H1 (cell line): Measurements from ENCODE around the gene TMPRSS2. TPM values are rescaled to one million over a fixed set of nuclear protein-coding genes. Genes with fewer than 3 reads are reported as not detected.

Source experiments
- CBX5 ChIP-seq: fragments of 300-800, 300-1000 bp; sonication (generic); IDR thresholded peaks from 2 replicates; pipeline ENCODE4 v1.7.1; 2016; ENCODE audit warnings: antibody characterized with exemption, low read length, low read depth
- EP300 ChIP-seq, 2 experiments: IDR thresholded peaks; 1 replicate in 1 of 2; 2 replicates in 1 of 2; pipeline ENCODE4 v1.6.1; 2011 to 2012; ENCODE audit warnings: low read depth in 2 of 2, low read length in 2 of 2, mild to moderate bottlenecking in 2 of 2, borderline replicate concordance in 1 of 2, inconsistent platforms in 1 of 2, moderate library complexity in 1 of 2
- KDM4A ChIP-seq: IDR thresholded peaks from one replicate; pipeline ENCODE4 v1.7.1; 2012; ENCODE audit warnings: low read depth, mild to moderate bottlenecking, moderate library complexity, low read length, inconsistent platforms; ENCODE audit not compliant: severe bottlenecking
- POU5F1 ChIP-seq: IDR thresholded peaks from 2 replicates; pipeline ENCODE4 v1.6.1; 2011; ENCODE audit warnings: low read depth, mild to moderate bottlenecking, low read length, moderate library complexity
- SIN3A ChIP-seq, 2 experiments: IDR thresholded peaks in 1 of 2; conservative IDR thresholded peaks in 1 of 2; 2 replicates each; pipeline ENCODE4 v1.6.1; 2011 to 2012; ENCODE audit warnings: low read length in 2 of 2, improper control_type of control experiment in 1 of 2, low read depth in 1 of 2, mild to moderate bottlenecking in 1 of 2
- TAF1 ChIP-seq: IDR thresholded peaks from 2 replicates; pipeline ENCODE4 v1.6.1; 2011; ENCODE audit warnings: mild to moderate bottlenecking, low read depth, low read length
- polyA plus RNA-seq, 7 experiments: library from polyadenylated mRNA; depleted of rRNA in 3 of 7; stranded (reverse) in 5 of 7; unstranded in 2 of 7; fragments of >200 nt in 5 of 7; fragments of 200-250 nt in 2 of 7; gene quantifications; 1 replicate in 5 of 7; 2 replicates in 1 of 7; 4 replicates in 1 of 7; pipeline versions ENCODE4 v1.2.1 to v1.2.3, GENCODE V29; 2011 to 2013; ENCODE audit warnings: missing spikeins in 2 of 7, mixed read lengths in 2 of 7
- total RNA-seq: library from RNA; stranded (reverse); fragmentation: NEBNext Ultra II Directional; extraction: Animal tissue kit (Norgen Biotek cat#: 25700); gene quantifications from 2 replicates; pipeline ENCODE4 v1.2.1, GENCODE V29; 2021
- TF ChIP-seq, protein P1 (sequence below): IDR thresholded peaks from 2 replicates; pipeline ENCODE4 v1.6.1; 2011; ENCODE audit warnings: low read length, improper control_type of control experiment

TMPRSS2 gene
- total and polyA plus RNA-seq, 2 of the 8 experiments (the other 6 are each of a cell fraction or from before 2014, with no cell fraction given): 9.2 to 11.0 TPM

DNA sequence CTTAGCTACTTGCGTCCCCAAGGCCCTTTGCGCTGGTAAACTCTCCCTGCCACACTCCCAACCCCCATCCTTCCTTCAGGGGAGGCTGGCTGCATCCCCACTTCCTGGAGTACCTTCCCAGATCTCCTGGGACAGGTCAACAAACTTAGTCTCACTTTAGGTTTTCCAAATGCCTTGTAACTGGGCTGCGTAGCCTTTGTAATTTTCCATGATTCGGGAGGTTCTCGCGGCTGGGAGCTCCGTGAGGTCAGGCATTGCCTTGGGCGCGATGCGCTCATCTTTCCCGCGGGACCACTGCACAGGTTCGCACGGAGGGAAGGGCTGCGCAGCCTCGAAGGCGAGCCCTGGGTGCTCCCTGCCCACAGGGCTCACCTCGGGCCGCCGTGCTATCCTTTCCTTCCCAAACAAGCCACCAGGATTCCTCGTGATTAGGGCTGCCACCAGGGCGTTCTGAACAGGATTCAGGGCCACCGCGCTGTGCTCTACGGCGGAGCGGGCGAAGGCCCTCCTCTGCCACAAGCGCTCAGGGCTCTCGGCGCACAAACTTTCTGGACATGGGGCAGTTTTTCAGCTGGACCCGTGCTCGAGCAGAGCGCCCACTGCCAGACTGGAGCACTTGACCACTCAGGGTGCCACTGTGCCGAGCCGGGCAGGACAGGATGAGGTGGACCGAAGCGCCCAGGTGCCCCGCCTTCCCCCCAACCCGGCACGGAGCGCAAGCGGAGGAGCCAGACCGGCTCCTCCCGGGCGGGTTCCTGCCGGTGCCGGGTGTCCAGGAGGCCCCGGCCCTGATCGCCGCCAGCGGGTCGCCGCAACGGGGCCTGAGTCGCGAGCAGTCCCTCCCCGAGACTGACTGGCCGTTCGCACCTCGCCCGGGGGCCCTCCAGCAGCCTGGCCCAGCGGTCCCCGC is 1.1 kb downstream of the TMPRSS2 start (continued):
- no peak for TF ChIP-seq EP300 (IDR thresholded peaks at IDR 0.05; ENCODE audit: borderline replicate concordance in 1 of 2, low read depth in 2 of 2, low read length in 2 of 2)
- peak; percentile 66 for TF ChIP-seq KDM4A
- TF ChIP-seq POU5F1: no peak
- TF ChIP-seq, protein P1, sequence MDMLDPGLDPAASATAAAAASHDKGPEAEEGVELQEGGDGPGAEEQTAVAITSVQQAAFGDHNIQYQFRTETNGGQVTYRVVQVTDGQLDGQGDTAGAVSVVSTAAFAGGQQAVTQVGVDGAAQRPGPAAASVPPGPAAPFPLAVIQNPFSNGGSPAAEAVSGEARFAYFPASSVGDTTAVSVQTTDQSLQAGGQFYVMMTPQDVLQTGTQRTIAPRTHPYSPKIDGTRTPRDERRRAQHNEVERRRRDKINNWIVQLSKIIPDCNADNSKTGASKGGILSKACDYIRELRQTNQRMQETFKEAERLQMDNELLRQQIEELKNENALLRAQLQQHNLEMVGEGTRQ: no peak
- no peak for TF ChIP-seq CBX5
- peak in 1 of 2 experiments; percentile 28; a peak in 1 of 4 replicates for TF ChIP-seq SIN3A (conservative IDR thresholded peaks at IDR 0.05 in 1 of 2, IDR thresholded peaks at IDR 0.05 in 1 of 2; ENCODE audit: low read depth in 1 of 2, low read length in 2 of 2)
- TF ChIP-seq TAF1: 0 out of 2 replicates have a peak, but pooled peaks have one; percentile 5
